HepG2 (cell line): ENCODE data around the gene TFPI. TPM values are rescaled to one million over a fixed set of nuclear protein-coding genes. Genes with fewer than 3 reads are reported as not detected.

ENCODE experiments used
- AGO2 ChIP-seq: fragments of 200-400 bp; formaldehyde crosslinking; optimal IDR thresholded peaks from 2 replicates; pipeline ENCODE3; 2017; ENCODE audit warnings: mild to moderate bottlenecking, low read depth, low read length, moderate library complexity
- ETS1 ChIP-seq: sonication (generic); formaldehyde crosslinking; IDR thresholded peaks from 2 replicates; pipeline ENCODE4 v1.4.0; 2020; ENCODE audit warnings: missing genetic modification reagents
- ETV6 ChIP-seq: sonication (generic); formaldehyde crosslinking; conservative IDR thresholded peaks from 2 replicates; pipeline ENCODE4 v1.4.0; 2020; ENCODE audit warnings: missing genetic modification reagents
- FUBP1 ChIP-seq: sonication (generic); formaldehyde crosslinking; IDR thresholded peaks from 2 replicates; pipeline ENCODE4 v1.5.1; 2020; ENCODE audit warnings: missing genetic modification reagents, mild to moderate bottlenecking, borderline replicate concordance
- MBD4 ChIP-seq: IDR thresholded peaks from 2 replicates; pipeline ENCODE4 v1.6.1; 2012; ENCODE audit warnings: low read length, inconsistent platforms, borderline replicate concordance
- PHF5A ChIP-seq: IDR thresholded peaks from one replicate; pipeline ENCODE4 v1.6.1; 2018; ENCODE audit warnings: low read depth, missing genetic modification reagents; ENCODE audit not compliant: unreplicated experiment
- RAD51 ChIP-seq: fragments of 450-650 bp; IDR thresholded peaks from 2 replicates; pipeline ENCODE4 v1.6.1; 2016; ENCODE audit warnings: borderline replicate concordance
- RFX3 ChIP-seq: IDR thresholded peaks from 2 replicates; pipeline ENCODE4 v1.6.1; 2016; ENCODE audit warnings: missing biosample characterization, missing genetic modification reagents
- SMYD3 ChIP-seq: sonication (generic); formaldehyde crosslinking; IDR thresholded peaks from 2 replicates; pipeline ENCODE4 v1.8.1; 2023; ENCODE audit warnings: mild to moderate bottlenecking, missing genetic modification reagents
- ZBTB25 ChIP-seq: IDR thresholded peaks from 2 replicates; pipeline ENCODE4 v1.6.1; 2018; ENCODE audit warnings: missing genetic modification reagents
- ZBTB4 ChIP-seq: sonication (generic); formaldehyde crosslinking; IDR thresholded peaks from 2 replicates; pipeline ENCODE4 v1.4.0; 2020; ENCODE audit warnings: missing genetic modification reagents, mild to moderate bottlenecking, borderline replicate concordance
- ZFP91 ChIP-seq: sonication (generic); formaldehyde crosslinking; IDR thresholded peaks from 2 replicates; pipeline ENCODE4 v1.9.0; 2022; ENCODE audit warnings: missing genetic modification reagents, mild to moderate bottlenecking, borderline replicate concordance
- ZNF275 ChIP-seq: sonication (generic); formaldehyde crosslinking; IDR thresholded peaks from 2 replicates; pipeline ENCODE4 v1.8.0; 2022; ENCODE audit warnings: missing genetic modification reagents, mild to moderate bottlenecking, inconsistent platforms, borderline replicate concordance
- ZNF530 ChIP-seq: sonication (generic); formaldehyde crosslinking; IDR thresholded peaks from 2 replicates; pipeline ENCODE4 v1.5.0; 2020; ENCODE audit warnings: low read depth, mild to moderate bottlenecking, missing genetic modification reagents
- ZNF720 ChIP-seq: sonication (generic); formaldehyde crosslinking; IDR thresholded peaks from 2 replicates; pipeline ENCODE4 v1.4.0; 2020; ENCODE audit warnings: missing genetic modification reagents
- ZNF891 ChIP-seq: sonication (generic); formaldehyde crosslinking; IDR thresholded peaks from 2 replicates; pipeline ENCODE4 v1.5.0; 2020; ENCODE audit warnings: mild to moderate bottlenecking, missing genetic modification reagents
- ZSCAN30 ChIP-seq: sonication (generic); formaldehyde crosslinking; IDR thresholded peaks from 2 replicates; pipeline ENCODE4 v1.5.0; 2020; ENCODE audit warnings: mild to moderate bottlenecking, missing genetic modification reagents
- polyA plus RNA-seq, 8 experiments: library from polyadenylated mRNA; depleted of rRNA in 3 of 8; stranded (reverse) in 7 of 8; unstranded in 1 of 8; fragments of >200 nt; fragmentation: Illumina TruSeq in 4 of 8; extraction: Trizol in 4 of 8; gene quantifications; 2 replicates each; pipeline versions ENCODE4 v1.2.1 to v1.2.3, GENCODE V29; 2011 to 2016; ENCODE audit warnings: low read depth in 4 of 8, missing spikeins in 1 of 8, mixed read lengths in 1 of 8; ENCODE audit not compliant: insufficient read depth in 1 of 8
- total RNA-seq, 5 experiments: library from RNA; depleted of rRNA; stranded (reverse); fragments of >200 nt; fragmentation: Illumina TruSeq; extraction: Trizol; gene quantifications; 2 replicates each; pipeline ENCODE4 v1.2.3, GENCODE V29; 2016; ENCODE audit warnings: low read depth in 1 of 5

TFPI gene
- total and polyA plus RNA-seq, 2 of the 13 experiments (the other 11 are each of a cell fraction or from before 2014, with no cell fraction given): 301 to 436 TPM

GRCh38 chr2:187509667-187510417 lies 44.4 kb downstream of the TFPI start (continued):
- no peak for TF ChIP-seq ZBTB4 (CRISPR knock-in tag)
- no peak for TF ChIP-seq ZNF720 (CRISPR knock-in tag)
- TF ChIP-seq ZNF891 (CRISPR knock-in tag): no peak
- TF ChIP-seq PHF5A (CRISPR knock-in tag): no peak
- no peak; the same call in 1 of the 2 replicates for TF ChIP-seq ZSCAN30 (CRISPR knock-in tag)
- TF ChIP-seq ZFP91 (CRISPR knock-in tag): no peak; the same call in 1 of the 2 replicates
- peak; percentile 74; the same call in 1 of the 2 replicates for TF ChIP-seq FUBP1 (CRISPR knock-in tag)
- 0 out of 2 replicates have a peak, but pooled peaks have one; percentile 18 for TF ChIP-seq SMYD3 (CRISPR knock-in tag)
- TF ChIP-seq RAD51: no peak; the same call in 1 of the 2 replicates
- TF ChIP-seq ZNF530 (CRISPR knock-in tag): no peak
- TF ChIP-seq AGO2: no peak
- peak; percentile 76 for TF ChIP-seq ZBTB25 (CRISPR knock-in tag)
- no peak; the same call in 1 of the 2 replicates for TF ChIP-seq ETS1 (CRISPR knock-in tag)
- TF ChIP-seq RFX3 (CRISPR knock-in tag): no peak; the same call in none of the 2 replicates
- 0 out of 2 replicates have a peak, but pooled peaks have one; percentile 65 for TF ChIP-seq ETV6
- TF ChIP-seq MBD4: peak; percentile 91; the same call in 1 of the 2 replicates
- TF ChIP-seq ZNF275 (CRISPR knock-in tag): peak; percentile 29; the same call in 1 of the 2 replicates
